GM21717 (cell line): ENCODE results near the gene IFI27L1.

Experiments used
- ATAC-seq: cut with Tn5 transposase; IDR thresholded peaks from one replicate; pipeline ENCODE4 v1.9.1; 2021; ENCODE audit warnings: mild to moderate bottlenecking, moderate library complexity; ENCODE audit not compliant: unreplicated experiment

Gene IFI27L1

GRCh38 chr14:94080621-94081385 is at the start of gene IFI27L1, which contains the start of gene DDX24:
Gene IFI27L1 (plus strand): TSS chr14:94081310. CDS start chr14:94096938, 15,628 bp downstream.
Gene DDX24 (minus strand): TSS chr14:94081202. CDS start chr14:94079742, 1,460 bp downstream.
- peak; percentile 99 for ATAC-seq

GRCh38 chr14:94031883-94032279 is 49.2 kb upstream of the IFI27L1 start:
- ATAC-seq: no peak

GRCh38 chr14:94034886-94035285 is 46.2 kb upstream of the IFI27L1 start:
- ATAC-seq: no peak

GRCh38 chr14:94036313-94037167 is 44.6 kb upstream of the IFI27L1 start:
- peak; percentile 79 for ATAC-seq

- ATAC-seq: no peak
Observed at GRCh38 chr14:94037954-94038353, 43.2 kb upstream of the IFI27L1 start.

- no peak for ATAC-seq
Observed at GRCh38 chr14:94038510-94038909, 42.6 kb upstream of the IFI27L1 start.

- no peak for ATAC-seq
Observed at GRCh38 chr14:94038921-94039629, 42.0 kb upstream of the IFI27L1 start.

GRCh38 chr14:94040247-94040646 is 40.9 kb upstream of the IFI27L1 start:
- ATAC-seq: no peak

GRCh38 chr14:94040796-94041195 is 40.3 kb upstream of the IFI27L1 start:
- ATAC-seq: no peak

- ATAC-seq: no peak
Observed at GRCh38 chr14:94041551-94042346, 39.4 kb upstream of the IFI27L1 start.

GRCh38 chr14:94042433-94043091 is 38.5 kb upstream of the IFI27L1 start:
- no peak for ATAC-seq

GRCh38 chr14:94043111-94043755 is 37.9 kb upstream of the IFI27L1 start:
- no peak for ATAC-seq

GRCh38 chr14:94043756-94044475 is 37.2 kb upstream of the IFI27L1 start:
- no peak for ATAC-seq

GRCh38 chr14:94044476-94045091 is 36.5 kb upstream of the IFI27L1 start:
- ATAC-seq: no peak

- no peak for ATAC-seq
Observed at GRCh38 chr14:94045101-94045500, 36.0 kb upstream of the IFI27L1 start.

GRCh38 chr14:94045563-94046345 is 35.4 kb upstream of the IFI27L1 start:
- no peak for ATAC-seq

GRCh38 chr14:94046696-94047250 is 34.3 kb upstream of the IFI27L1 start:
- ATAC-seq: no peak
